LoVo (cell line): ENCODE measurements around the gene FSTL4.

ENCODE experiments used
- DNase-seq: peaks from one replicate; pipeline ENCODE4 v3.0.0-alpha.2; 2016; ENCODE audit warnings: low spot score

FSTL4 gene

DNA sequence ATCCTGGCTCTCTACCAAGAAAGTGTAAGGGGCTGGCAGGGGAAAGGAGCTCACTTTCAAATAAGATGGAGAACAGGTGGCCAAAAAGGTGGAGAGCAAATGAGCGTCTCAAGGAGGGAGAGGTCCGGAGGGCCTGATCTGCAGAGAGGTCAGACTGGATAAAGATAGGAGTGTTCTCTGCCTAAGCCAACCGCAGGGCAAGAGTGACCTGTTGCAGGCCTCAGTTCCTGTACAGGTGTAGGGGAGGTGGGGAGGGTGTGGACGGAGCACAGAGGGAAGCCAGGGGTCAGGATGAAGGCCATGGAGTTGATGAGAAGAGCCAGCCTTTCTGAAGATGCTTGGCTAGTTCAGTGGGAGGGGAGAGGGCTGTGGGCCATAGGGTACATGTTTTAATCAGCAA, 320.8 kb downstream of the FSTL4 start:
- DNase-seq: no peak

DNA sequence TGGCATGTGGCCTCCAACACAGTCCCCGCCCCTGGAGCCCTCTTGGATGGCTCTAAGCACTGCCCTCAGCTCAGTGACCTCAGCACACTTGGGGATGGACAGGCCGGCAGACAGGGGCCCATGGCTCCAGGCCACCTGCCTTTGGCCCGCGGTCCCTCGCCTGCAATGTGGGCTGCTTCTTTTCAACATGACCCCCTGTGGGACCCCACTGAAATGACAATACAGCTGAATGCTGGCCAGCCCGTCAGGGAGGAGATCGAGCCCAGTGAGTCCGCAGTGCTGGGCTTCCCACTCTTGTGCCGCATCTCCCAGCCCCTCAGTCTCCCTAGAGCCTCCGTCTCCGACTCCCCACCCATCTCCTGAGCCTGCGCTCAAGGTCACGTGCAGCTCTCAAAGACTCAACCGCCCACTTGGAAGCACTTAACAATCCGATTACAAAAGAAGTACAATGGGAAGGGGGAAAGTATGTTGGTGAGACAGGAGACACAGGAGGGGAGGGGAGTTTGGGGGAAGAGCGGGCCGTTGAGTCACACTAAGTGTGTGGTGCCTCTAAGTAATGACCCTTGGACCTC, 321.6 kb downstream of the FSTL4 start:
- DNase-seq: no peak

GRCh38 chr5:133289686-133290367, 322.5 kb downstream of the FSTL4 start:
- peak; percentile 55 for DNase-seq

- DNase-seq: peak; percentile 18
Observed at GRCh38 chr5:133287500-133287899, 324.8 kb downstream of the FSTL4 start.

DNA sequence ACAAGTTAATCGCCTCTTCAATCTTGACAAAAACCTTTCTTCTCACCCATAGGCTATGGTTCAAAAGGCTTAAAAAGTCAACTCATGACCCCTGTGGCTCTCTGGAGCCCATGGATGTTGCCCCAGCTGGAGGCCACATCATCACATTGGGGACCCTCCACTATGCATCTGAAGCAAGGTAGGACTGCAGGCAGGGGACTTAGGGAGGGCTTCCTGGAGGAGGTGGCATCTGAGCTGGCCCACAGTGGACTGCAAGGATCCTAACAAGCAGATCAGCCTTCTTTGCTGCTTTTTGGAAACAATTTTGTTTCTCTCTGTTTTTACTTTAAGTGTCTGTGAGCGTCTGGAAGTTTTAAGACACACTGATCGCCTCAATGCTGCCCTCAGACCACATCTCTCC, 325.9 kb downstream of the FSTL4 start:
- no peak for DNase-seq

DNA sequence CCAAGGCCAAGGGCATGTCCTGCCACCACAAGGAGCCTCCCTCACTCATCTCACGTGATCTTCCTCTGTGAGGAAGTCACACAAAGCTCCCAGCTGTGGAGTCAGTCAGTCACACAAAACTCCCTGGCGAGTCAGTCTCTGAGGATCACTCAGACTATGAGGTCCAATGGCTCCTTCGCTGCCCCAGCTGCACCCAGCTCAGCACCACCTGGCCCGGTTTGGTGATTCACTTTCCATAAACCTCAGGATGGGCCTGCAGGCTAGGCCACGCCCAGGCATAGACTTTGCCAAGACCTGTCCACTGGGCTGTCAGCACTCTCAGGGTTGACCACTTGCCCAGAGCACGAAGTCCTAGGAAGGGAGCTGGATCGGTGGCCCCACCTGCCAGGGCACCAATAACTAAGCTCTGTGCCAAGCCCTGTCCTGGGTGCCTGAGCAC, 326.7 kb downstream of the FSTL4 start:
- DNase-seq: peak; percentile 66

GRCh38 chr5:133284306-133284705, 328.0 kb downstream of the FSTL4 start:
- no peak for DNase-seq

GRCh38 chr5:133278317-133278716, 334.0 kb downstream of the FSTL4 start:
- no peak for DNase-seq

DNA sequence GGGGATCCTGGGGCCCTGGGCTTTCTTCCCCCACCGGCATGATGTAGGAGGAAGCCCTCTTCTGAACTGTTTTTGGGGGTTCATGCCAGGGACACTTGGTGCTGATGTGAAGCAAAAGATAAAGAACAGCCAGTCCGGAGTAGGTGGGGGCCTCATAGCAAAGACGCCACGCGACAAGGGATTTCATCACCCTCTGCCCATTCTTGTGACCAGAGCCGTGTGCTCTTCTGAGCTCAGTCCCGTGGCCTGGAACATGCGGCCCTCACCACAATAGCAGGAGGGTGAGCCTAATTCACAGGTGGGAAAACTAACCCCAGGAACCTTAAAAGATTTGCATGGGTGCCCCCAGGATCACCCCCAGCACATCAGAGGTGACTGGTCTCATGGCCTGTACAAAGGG, 334.6 kb downstream of the FSTL4 start:
- DNase-seq: no peak

DNA sequence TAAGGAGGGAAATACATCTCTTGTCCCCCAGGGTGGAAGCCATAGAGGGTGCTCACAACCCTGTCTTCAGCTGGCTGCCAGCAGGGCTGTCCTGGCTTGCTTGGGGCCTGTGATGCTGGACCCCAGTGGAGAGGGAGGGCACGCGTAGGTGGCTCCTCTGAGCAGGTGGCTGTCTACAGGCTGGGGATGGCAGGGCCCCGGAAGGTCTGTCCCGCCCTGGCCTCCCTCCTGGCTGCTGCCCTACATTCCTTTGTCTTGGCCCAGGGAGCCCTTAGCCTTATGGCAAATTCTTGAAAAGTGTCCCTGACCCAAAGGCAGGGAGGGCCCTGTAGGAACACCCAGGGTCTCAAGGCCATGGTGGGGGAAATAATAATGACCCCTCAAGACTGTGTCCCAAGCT, 336.2 kb downstream of the FSTL4 start:
- DNase-seq: no peak

GRCh38 chr5:133275631-133276030, 336.7 kb downstream of the FSTL4 start:
- no peak for DNase-seq

DNA sequence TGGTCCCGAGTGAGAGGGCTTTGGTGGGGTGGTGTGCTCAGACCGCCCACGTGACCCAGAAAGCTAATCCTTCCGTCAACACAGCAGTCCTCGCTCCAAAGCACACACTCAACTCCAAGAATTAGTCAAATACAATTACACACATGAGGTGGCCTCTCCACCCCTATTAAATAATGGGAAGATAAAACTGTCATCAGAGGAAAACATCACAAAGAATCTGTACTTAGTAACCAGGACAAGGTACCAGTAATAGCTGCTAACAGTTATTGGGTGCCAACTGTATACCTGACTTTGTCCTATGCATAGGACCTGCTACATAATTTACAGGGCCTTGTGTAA, 337.8 kb downstream of the FSTL4 start:
- no peak for DNase-seq

- no peak for DNase-seq
Observed at GRCh38 chr5:133273661-133274596, 338.4 kb downstream of the FSTL4 start.

DNA sequence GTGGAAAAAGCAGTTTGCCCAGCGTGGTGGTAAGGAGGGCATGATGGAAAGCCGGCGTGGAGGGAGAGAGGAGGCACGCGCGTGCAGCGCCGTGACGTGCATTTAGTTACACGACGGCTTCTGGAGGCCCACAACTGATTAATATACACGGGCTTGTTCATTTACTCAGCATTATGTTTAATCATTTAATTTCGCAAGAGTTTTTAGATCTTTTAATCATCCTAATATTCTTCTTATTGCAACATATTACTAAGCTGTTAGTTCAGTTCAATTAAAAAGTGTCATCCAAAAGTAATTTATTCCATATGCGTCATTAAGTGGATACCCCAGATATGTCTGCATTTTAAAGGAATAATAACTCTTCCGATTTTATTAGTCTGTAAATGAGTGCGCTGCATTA, 340.0 kb downstream of the FSTL4 start:
- no peak for DNase-seq

DNA sequence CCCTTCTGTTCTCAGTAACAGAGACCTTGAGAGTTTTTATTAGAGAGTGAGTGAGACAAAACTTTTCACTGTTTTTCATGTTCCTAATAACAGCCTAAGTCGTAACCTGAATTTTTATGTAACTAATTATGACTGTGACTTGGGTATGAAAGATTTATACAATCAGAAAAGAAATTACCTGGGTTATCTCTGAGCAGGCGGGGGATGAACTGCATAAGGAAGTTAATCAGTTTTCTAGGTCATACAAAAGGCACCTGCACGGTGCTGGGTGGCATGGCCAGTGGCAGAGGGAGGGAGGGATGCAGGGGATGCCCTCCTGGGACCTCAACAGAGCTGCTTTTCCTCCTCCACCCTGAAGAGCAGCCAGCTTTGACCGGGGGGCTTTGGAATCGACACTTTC, 340.7 kb downstream of the FSTL4 start:
- no peak for DNase-seq

DNA sequence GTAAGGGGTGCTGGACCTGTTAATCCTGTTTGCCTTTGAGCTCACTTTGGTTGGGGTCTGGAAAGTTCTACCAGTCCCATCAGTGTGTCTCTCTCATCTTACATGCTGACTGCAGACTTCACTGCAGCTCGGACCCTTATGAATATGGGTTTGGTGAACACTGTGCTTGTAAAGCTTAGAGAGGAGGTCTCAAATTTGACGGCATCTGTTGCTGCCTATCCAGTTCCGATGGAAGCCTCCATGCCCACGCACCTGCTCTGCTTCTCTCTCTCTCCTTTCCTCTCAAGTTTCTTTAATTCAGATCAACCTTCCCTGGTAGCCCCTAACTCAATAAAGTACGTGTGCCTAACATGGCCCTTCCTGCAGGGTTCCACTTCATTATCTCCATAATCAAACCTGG, 342.6 kb downstream of the FSTL4 start:
- no peak for DNase-seq

DNA sequence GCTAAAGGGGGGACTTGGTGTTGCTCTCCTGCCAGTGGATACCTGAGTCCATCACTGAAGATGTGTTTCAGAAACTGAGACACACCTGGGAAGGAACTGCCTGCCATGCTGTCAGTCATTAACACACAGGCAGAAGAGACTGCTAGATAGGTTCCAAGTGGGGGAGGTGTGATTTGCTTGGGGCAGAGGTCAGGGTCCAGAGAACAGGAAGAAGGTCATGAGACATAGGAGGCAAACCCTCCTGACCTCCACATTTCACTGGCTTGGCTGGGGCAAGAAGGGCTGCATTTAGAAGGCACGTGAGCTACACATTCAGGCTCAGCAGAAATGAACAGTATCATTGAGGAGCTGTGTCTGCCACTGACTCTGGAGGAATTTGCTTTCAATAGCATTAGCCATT, 344.7 kb downstream of the FSTL4 start:
- DNase-seq: no peak

- DNase-seq: no peak
Observed at GRCh38 chr5:133266966-133267365, 345.4 kb downstream of the FSTL4 start.

GRCh38 chr5:133266527-133266878, 345.8 kb downstream of the FSTL4 start:
- DNase-seq: no peak

- DNase-seq: no peak
Observed at GRCh38 chr5:133265720-133266526, 346.4 kb downstream of the FSTL4 start.

GRCh38 chr5:133265257-133265656, 347.1 kb downstream of the FSTL4 start:
- no peak for DNase-seq

GRCh38 chr5:133262690-133263089, 349.7 kb downstream of the FSTL4 start:
- DNase-seq: no peak
